Activated CD8-positive, alpha-beta memory T cell treated with anti-CD3 and anti-CD28 coated beads for 24 hours (primary cell): Measurements from ENCODE around the gene FOXP1.

Experiments
- DNase-seq: peaks from one replicate; pipeline ENCODE4 v3.0.0-alpha.2; 2020

The FOXP1 gene

DNA sequence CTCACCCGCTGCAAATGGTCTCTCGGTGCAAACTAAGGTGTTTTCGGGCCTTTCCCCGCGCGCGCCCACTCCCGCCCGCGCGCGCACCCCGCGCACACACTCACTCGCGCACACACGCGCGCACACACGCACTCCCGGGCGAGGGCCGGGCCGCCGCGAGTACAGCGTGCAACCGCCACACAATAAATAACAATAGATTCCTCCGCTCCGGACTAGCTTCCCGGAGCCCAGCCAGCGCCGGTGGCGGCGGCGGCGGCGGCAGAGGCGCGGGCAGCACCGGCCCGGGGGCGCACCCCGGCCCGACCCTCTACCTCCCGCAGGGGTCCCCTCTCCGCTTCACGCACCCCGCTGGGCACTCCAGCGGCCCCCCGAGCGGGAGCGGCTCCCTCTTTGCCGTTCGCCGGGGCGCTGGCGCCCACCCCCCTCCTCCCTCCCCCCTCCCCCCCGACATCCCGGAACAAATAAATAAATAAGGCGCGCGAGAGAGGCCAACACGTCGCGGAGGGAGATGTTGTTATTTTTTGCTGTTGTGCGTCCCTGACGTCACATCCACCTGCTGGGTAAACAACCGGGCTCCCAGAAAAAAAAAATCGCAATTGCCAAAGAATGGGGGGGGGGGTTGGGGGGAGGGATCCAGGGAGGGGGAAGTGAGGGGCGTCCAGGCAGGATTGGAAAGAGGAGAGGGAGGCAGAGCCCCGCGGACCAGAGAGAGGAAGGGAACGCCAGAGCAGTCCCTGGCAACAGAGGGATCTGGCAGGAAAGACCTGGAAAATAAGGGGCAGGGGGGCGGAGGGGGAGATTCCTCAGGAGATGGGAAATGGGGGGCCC, at the start of gene FOXP1:
FOXP1 (minus strand) TSS at position 163 of the 828 bp plus-strand sequence. CDS start 385,347 bp downstream, outside the sequence.
- DNase-seq: peak; percentile 84

GRCh38 chr3:71629711-71630110, 46.2 kb upstream of the FOXP1 start:
- no peak for DNase-seq

DNA sequence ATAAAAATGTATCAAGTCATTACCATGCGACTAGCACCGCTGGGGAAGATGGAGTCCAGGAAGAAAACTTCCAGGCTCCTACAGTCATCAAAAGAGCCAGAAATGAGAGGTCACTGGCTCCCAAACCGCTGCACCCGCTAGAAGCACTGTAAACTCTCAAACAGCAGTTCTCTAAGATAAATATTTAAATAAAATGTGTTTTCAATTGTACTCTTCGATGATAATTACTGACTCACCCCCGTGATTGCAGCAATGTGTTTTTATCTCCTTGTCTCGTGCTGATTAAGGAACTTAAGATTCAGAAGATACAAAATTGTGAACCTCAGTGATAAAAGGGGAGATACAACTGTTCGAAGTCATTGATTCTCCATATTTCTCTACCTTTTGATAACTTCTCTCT, 45.8 kb upstream of the FOXP1 start:
- no peak for DNase-seq

DNA sequence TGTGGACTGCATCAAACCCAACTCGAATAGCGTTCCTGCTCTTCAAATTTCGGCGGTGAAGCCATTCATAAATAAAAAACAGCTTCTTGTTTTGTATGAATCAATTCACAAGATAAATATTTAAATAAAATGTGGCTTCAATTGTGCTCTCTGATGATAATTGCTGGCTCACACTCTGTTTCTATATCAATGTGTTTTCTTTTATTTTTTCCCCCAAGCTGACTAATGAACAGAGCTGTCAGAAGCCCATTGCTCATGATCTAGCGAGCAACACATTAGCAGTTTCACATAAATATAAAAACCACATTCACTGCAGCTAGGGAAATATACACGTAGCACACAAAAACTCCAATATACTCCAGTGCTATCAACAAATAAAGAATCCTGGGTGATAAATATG, 45.0 kb upstream of the FOXP1 start:
- no peak for DNase-seq

DNA sequence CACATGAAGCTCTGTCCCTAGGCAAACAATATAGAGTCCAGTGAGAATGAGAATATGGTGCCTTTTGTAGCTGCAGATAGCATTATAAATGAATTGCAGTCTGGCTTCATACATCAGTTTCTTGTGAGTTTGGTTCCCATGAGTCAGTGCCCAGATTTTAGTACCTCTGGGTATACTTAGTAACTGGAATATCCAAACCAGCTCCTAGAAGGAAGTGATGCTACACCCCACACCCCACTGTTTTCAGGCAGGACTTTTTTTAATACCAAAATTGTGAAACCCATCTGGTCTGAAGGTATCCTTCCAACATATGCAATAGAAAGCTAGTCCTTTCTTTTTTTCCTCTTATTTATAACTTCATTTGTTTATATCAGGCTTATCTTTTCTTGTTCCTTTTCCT, 42.1 kb upstream of the FOXP1 start:
- DNase-seq: no peak

GRCh38 chr3:71621825-71622537, 38.5 kb upstream of the FOXP1 start:
- DNase-seq: no peak

DNA sequence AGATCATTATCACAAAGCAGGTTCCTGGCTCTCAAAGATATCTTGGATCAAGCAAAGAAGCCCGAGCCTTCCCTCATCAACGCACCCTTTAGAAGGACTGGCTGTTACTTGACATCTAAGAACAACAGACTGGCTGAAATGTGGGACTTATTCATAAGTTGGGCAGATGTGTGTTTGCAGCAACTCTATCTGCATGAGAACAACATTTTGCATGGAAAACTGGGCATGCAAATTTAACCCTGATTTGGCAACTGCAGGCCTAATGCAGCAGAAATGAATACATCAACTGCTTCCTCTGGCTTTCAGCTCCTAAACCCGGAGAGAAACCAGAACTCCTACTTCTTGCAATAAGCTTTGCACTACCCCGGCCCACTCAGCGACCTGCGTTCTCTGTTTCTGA, 35.0 kb upstream of the FOXP1 start:
- no peak for DNase-seq

GRCh38 chr3:71616571-71617021, 33.1 kb upstream of the FOXP1 start:
- no peak for DNase-seq

DNA sequence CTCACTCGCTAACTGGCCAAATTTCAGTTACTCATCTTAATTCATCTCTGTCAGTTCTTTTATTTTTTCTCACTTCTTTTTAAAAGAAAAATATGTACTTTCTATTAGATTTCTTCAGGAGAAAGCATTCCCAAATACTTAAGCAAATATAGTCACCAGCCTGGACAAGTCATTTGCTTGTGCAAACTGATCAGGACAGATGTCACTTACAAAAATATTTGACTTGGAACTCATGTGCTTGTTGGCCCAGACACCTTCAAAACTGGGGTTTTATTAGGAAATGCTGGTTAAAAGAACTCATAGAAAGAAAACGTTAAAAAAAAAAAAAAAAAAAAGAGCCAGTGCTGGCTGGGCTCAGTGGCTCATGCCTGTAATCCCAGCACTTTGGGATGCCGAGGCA, 31.3 kb upstream of the FOXP1 start:
- DNase-seq: no peak

DNA sequence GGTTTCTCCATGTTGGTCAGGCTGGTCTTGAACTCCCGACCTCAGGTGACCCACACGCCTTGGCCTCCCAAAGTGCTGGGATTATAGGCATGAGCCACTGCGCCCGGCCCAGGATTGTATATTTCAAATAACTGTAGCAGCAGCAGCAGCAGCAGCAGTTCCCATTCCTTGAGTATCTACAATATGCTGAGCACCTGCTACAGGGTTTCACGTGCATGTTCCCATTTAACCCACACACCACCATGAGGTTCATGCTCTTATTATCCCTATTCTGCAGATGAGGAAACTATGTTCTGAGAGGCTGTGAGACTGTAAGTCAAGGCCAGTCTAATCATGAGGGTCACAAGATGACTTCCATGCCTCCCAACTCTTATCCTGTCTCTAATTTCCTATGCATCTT, 30.9 kb upstream of the FOXP1 start:
- DNase-seq: no peak

- no peak for DNase-seq
Measured at GRCh38 chr3:71611099-71611498, 27.6 kb upstream of the FOXP1 start.

DNA sequence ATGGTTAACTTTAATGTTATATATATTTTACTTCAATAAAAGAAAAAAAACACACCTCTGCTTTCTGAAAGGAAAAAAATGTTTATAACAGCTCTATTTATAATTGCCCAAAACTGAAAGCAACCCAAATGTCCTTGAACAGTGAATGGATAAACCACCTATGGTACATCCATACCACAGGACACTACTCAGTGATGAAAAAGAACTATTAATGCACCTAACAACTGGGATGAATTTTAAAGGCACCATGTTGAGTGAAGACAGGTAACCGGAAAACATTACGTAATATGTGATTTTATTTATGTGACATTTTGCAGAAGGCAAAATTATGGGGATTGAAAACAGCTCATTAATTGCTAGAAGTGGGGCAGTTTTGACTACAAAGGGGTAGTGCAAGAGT, 23.8 kb upstream of the FOXP1 start:
- DNase-seq: no peak

DNA sequence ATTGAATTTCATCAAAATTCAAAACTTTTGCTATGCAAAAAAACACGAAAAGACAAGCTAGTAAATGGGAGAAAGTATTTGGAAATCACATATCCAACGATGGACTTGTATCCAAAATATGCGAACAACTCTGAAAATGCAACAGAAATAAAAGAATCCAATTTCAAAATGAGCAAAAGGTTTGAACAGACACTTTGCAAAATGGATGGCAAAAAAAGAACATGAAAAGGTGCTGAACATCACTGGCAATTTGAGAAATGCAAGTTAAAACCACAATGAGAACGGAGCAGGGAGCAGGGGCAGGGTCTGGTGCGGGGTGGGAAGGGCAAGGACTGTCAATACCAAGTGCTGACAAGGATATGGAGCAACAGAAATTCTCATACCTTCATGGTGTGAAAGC, 23.1 kb upstream of the FOXP1 start:
- DNase-seq: no peak

- DNase-seq: no peak
Measured at GRCh38 chr3:71602256-71602655, 18.7 kb upstream of the FOXP1 start.

DNA sequence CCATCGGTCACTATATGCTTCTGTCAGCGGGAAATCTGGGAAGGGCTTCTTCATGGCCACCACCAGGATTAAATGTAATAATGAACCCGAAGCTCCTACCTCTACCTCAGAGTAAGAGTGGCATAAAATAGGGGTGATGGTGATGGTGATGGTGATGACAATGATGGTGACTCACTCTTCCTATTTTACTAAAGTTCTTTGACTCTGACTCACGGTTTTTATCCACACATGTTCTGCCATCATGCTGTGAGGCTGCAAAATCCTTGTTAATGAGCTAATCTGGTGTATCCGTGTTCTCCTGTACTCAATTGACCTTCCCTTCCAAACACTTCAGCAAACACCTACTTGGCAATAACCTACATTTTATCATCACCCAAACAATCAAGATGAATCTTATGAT, 18.3 kb upstream of the FOXP1 start:
- no peak for DNase-seq

DNA sequence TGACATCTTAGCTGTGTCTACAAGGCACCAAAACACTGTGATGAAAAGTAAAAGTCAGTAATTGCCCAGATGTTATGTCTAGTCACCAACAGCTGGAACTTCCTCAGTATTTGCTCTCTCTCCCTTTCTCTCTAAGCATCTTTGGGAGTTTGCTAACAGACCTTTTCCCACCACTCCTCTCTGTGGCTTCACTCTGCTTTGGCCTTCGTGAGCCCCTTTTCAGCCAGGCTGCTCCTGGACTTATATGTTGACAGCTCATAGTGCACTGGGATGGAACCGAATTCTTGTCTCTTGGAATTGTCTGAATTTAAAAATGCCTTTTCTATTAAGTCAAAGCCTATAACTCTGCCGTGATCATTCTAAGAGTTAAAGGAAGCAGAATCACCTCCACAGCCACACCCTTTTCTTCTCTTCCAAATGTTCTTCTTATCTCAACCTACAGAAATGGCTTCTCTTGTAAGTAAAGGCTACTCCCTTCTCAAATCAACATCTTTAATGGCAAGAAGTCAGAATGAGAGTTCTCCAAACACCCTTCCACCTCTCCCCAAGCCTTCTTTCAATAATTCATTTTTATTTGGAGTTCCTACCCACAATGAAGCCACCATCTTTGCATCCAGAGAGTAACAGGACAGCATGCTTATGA, 17.2 kb upstream of the FOXP1 start:
- DNase-seq: no peak

DNA sequence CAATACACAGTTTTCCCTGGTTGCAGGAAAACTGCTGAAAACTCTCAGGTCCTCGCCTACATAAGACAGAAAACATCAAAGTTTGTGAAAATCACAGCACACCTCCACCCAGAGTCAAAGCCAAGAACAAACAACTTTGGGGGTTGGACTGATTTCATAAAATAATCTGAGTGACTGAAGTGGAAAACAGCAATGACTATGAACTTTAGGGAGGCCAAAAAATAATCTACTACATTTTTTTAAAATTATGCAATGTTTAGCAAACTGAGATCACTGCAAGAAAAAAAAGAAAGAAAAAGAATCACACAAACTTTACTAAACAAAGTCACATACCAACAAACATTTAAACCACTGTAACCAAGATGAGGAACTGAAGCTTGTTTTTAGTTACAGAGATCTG, 15.9 kb upstream of the FOXP1 start:
- no peak for DNase-seq

DNA sequence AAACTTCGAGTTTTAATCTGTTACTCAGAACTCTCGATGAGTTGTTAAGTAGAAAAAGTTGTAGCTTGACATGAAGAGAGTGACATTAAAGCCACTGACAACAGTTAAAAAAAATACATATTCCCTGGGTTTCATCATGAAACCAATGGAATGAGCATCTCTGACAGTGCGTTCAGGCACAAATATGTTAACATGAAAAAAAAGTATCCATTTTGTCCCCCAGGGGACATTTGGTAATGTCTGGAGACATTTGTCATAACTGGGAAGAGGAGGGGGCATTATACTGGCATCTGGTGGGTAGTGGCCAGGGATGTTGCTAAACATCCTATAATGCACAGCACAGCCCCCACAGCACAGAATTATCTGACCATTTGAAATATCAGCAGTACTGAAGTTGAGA, 14.8 kb upstream of the FOXP1 start:
- no peak for DNase-seq

- DNase-seq: no peak
Measured at GRCh38 chr3:71597286-71597685, 13.8 kb upstream of the FOXP1 start.

DNA sequence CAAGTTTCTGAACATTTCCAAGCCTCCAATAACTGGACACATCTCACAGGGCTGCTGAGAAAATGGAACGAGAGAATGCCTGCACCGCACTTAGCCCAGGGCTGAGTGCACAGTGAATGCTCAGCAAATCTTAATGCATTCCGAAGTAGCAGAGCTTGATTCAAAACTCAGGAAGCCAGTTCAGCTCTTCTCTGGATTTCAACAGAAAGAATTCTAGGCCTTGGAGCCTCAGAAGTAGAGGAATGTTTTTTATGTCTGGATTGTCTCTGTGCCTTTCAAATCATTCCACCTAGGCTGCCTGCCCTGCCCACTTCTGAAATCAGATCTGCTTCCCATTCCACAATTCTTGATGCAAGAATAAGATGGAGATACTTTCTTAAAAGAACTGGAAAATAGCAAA, 9.6 kb upstream of the FOXP1 start:
- no peak for DNase-seq

DNA sequence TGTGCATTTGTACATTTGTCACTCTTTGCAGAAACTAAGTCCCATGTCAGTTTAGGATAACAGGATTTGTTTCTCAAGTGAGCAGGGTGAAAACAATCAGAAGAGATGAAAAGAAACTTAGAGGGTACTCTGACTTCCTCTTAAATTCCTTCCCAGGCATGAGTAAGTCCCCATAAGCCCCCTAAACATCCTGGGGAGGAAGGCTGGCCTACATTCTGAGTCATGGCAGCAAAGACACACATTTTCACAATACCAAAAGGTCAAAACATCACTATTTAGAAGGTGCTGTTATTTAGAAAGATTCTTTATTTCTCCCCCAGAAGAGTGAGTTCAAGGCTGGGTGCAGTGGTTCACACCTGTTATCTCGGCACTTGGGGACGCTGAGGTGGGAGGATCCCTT, 7.6 kb upstream of the FOXP1 start:
- DNase-seq: no peak

GRCh38 chr3:71589132-71589531, 5.6 kb upstream of the FOXP1 start:
- no peak for DNase-seq

DNA sequence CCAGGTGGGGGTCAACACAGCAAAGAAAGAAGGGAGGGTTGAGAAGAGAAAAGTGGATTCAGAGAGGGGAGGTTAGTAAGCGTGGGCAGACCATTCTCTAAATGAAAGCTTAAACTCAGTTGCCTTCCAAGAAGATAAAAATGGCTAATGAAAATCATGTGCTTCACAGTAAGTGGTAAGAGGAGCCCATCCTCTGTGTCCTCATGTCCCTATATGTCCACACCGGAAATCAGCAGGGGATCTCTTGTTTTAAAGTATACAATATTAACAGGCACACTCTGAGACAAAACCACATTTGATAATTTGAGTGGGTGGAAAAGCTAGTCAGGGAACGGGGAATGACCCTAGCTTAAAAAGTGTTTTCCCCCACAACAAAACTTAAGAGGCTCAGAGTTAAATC, 4.4 kb upstream of the FOXP1 start:
- no peak for DNase-seq

GRCh38 chr3:71586810-71587242, 3.3 kb upstream of the FOXP1 start:
- DNase-seq: no peak
